ENCODE results near the gene GLT8D1. TPM values are rescaled to one million over a fixed set of nuclear protein-coding genes. Genes with fewer than 3 reads are reported as not detected.
A peak's percentile ranks its signal among the peaks of the same experiment; 100 is the strongest.

The GLT8D1 gene
- total and polyA plus RNA-seq, 9 of the 15 experiments (the other 6 are each of a cell fraction or from before 2014, with no cell fraction given) = 14.1 to 65.9 (median 33.7) TPM

- TF ChIP-seq, protein P1, sequence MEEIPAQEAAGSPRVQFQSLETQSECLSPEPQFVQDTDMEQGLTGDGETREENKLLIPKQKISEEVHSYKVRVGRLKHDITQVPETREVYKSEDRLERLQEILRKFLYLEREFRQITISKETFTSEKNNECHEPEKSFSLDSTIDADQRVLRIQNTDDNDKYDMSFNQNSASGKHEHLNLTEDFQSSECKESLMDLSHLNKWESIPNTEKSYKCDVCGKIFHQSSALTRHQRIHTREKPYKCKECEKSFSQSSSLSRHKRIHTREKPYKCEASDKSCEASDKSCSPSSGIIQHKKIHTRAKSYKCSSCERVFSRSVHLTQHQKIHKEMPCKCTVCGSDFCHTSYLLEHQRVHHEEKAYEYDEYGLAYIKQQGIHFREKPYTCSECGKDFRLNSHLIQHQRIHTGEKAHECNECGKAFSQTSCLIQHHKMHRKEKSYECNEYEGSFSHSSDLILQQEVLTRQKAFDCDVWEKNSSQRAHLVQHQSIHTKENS (CRISPR knock-in tag; IDR thresholded peaks at IDR 0.05) = no peak
- peak; percentile 85 for TF ChIP-seq CXXC5 (CRISPR knock-in tag; IDR thresholded peaks at IDR 0.05)
- TF ChIP-seq NFE2L1 (tag; IDR thresholded peaks at IDR 0.05; ENCODE audit: borderline replicate concordance, low read depth) = no peak
- no peak for TF ChIP-seq ZBTB43 (CRISPR knock-in tag; IDR thresholded peaks at IDR 0.05)
- no peak for TF ChIP-seq GATAD2A (IDR thresholded peaks at IDR 0.05)
- no peak for TF ChIP-seq NFATC3 (IDR thresholded peaks at IDR 0.05)
- no peak for TF ChIP-seq ZFP1 (CRISPR knock-in tag; IDR thresholded peaks at IDR 0.05)
- no peak for TF ChIP-seq BCOR (IDR thresholded peaks at IDR 0.05)
- TF ChIP-seq, protein P2, sequence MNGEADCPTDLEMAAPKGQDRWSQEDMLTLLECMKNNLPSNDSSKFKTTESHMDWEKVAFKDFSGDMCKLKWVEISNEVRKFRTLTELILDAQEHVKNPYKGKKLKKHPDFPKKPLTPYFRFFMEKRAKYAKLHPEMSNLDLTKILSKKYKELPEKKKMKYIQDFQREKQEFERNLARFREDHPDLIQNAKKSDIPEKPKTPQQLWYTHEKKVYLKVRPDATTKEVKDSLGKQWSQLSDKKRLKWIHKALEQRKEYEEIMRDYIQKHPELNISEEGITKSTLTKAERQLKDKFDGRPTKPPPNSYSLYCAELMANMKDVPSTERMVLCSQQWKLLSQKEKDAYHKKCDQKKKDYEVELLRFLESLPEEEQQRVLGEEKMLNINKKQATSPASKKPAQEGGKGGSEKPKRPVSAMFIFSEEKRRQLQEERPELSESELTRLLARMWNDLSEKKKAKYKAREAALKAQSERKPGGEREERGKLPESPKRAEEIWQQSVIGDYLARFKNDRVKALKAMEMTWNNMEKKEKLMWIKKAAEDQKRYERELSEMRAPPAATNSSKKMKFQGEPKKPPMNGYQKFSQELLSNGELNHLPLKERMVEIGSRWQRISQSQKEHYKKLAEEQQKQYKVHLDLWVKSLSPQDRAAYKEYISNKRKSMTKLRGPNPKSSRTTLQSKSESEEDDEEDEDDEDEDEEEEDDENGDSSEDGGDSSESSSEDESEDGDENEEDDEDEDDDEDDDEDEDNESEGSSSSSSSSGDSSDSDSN (IDR thresholded peaks at IDR 0.05; ENCODE audit: borderline replicate concordance in 1 of 2, low read depth in 2 of 2, low read length in 2 of 2) = no peak
- no peak for TF ChIP-seq SPI1 (IDR thresholded peaks at IDR 0.05; ENCODE audit: borderline replicate concordance, low read depth, low read length)
- TF ChIP-seq FOXK2 (conservative IDR thresholded peaks at IDR 0.05 in 1 of 2, IDR thresholded peaks at IDR 0.05 in 1 of 2; ENCODE audit: low read depth in 2 of 2) = peak; percentile 72 to 81; a peak in 3 of 4 replicates
- no peak for TF ChIP-seq ZNF77 (CRISPR knock-in tag; IDR thresholded peaks at IDR 0.05)
- peak; percentile 58; the same call in 1 of the 2 replicates for TF ChIP-seq ELF1 (tag; IDR thresholded peaks at IDR 0.05)
- TF ChIP-seq KDM4B (IDR thresholded peaks at IDR 0.05; ENCODE audit: borderline replicate concordance in 2 of 2, low read depth in 1 of 2) = no peak
- TF ChIP-seq SMARCA5 (IDR thresholded peaks at IDR 0.05) = no peak
- no peak for TF ChIP-seq HNRNPUL1 (IDR thresholded peaks at IDR 0.05; ENCODE audit: low read length)
- no peak for TF ChIP-seq HMG20B (CRISPR knock-in tag; IDR thresholded peaks at IDR 0.05)
- no peak for TF ChIP-seq DIDO1 (tag; IDR thresholded peaks at IDR 0.05; ENCODE audit: low read depth)
- TF ChIP-seq TARDBP (IDR thresholded peaks at IDR 0.05) = no peak
- TF ChIP-seq IRF2 (CRISPR knock-in tag; IDR thresholded peaks at IDR 0.05) = no peak
- TF ChIP-seq, protein P3, sequence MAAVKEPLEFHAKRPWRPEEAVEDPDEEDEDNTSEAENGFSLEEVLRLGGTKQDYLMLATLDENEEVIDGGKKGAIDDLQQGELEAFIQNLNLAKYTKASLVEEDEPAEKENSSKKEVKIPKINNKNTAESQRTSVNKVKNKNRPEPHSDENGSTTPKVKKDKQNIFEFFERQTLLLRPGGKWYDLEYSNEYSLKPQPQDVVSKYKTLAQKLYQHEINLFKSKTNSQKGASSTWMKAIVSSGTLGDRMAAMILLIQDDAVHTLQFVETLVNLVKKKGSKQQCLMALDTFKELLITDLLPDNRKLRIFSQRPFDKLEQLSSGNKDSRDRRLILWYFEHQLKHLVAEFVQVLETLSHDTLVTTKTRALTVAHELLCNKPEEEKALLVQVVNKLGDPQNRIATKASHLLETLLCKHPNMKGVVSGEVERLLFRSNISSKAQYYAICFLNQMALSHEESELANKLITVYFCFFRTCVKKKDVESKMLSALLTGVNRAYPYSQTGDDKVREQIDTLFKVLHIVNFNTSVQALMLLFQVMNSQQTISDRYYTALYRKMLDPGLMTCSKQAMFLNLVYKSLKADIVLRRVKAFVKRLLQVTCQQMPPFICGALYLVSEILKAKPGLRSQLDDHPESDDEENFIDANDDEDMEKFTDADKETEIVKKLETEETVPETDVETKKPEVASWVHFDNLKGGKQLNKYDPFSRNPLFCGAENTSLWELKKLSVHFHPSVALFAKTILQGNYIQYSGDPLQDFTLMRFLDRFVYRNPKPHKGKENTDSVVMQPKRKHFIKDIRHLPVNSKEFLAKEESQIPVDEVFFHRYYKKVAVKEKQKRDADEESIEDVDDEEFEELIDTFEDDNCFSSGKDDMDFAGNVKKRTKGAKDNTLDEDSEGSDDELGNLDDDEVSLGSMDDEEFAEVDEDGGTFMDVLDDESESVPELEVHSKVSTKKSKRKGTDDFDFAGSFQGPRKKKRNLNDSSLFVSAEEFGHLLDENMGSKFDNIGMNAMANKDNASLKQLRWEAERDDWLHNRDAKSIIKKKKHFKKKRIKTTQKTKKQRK (IDR thresholded peaks at IDR 0.05; ENCODE audit: borderline replicate concordance, low read depth, low read length) = no peak
These were observed 19.6 kb downstream of the GLT8D1 start, which contains the start of the genes GNL3 and PBRM1 (continued) for GRCh38 chr3:52685709-52686691.
